DLD1 (cell line): Measurements from ENCODE around the gene LRP1B.

Experiments used
- in situ Hi-C: cut with HindIII; loops from 2 replicates; pipeline ENCODE4 v1.10.0; 2017; ENCODE audit warnings: low sequenced_read_pairs

The LRP1B gene

DNA sequence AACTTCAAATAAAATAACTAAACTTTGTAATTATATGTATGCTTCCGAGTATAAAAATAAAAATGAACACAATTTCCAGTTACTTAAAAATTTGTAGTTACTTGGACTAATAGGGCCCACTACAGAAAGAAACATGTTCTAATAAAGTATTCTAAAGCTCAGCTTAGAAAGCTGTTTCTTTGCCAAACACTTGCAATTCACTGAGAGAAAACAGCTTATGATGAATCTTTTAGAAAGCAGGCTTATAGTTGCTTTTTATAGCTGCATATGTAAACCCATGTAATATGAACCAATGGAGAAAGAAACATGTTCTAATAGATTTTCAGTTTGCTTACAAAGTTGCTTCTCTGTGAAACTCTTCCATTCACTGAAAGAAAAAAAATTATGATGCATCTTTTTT lies 766.0 kb downstream of the LRP1B start:
- in situ Hi-C loops: no loop called here

GRCh38 chr2:141362311-141362710 lies 768.5 kb downstream of the LRP1B start:
- in situ Hi-C loops: no loop called here

GRCh38 chr2:141348481-141348880 lies 782.3 kb downstream of the LRP1B start:
- in situ Hi-C loops: no loop called here

- in situ Hi-C loops: no loop called here
Observed at GRCh38 chr2:141341444-141341843, 789.4 kb downstream of the LRP1B start.

- in situ Hi-C loops: no loop called here
Observed at GRCh38 chr2:141331127-141331526, 799.7 kb downstream of the LRP1B start.

DNA sequence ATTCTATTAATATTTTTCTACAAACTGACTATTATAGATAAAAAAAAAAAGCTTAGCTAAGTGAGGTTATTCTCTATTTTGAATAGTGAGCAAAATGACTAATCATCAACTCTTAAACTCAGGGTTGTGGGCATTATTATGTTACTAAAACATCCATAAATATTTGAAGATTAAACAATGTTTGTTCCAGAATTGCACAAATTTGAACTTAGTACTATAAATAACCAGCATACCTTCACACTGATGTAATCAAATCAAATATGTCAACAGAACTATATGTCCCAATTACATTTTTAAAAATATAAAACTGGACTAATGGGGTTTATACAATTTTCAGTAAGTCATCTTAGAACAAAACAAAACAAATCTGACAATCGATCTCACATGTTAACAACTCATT lies 800.9 kb downstream of the LRP1B start:
- in situ Hi-C loops: no loop called here

DNA sequence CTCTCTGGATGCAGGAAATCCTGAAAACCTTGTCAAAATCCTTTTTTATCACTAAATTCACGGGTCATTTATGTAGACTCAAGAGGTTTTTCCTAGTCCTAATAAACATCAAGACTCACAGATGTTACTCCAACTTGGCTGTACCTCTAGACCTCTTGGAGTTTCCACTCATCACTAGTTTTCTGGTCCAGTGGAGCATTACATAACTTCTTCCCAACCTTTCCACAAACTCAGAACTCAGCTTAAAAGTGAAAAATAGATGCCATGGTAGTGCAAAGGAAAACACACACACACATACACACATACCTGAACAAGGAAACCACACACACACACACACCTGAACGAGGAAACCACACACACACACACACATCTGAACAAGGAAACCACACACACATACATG lies 807.2 kb downstream of the LRP1B start:
- in situ Hi-C loops: no loop called here

DNA sequence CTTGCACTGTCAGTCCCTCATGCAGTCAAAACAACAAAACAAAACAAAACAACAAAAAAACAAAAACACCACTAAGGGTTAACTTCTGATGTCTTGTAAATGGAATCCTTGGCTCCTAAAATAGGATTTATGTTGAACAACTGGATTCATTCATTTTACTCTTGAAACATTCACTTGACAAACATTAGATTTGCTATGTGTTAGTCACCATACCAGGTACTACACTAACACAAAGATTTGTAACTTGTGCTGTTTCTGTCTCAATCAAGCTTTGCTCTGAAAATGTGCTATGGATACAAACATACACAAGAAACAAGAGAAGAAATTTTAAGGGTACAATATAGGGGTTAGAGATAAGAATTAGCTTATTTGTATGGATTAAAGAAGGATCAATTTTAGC lies 812.8 kb downstream of the LRP1B start:
- in situ Hi-C loops: no loop called here

- in situ Hi-C loops: no loop called here
Observed at GRCh38 chr2:141316606-141317005, 814.2 kb downstream of the LRP1B start.

DNA sequence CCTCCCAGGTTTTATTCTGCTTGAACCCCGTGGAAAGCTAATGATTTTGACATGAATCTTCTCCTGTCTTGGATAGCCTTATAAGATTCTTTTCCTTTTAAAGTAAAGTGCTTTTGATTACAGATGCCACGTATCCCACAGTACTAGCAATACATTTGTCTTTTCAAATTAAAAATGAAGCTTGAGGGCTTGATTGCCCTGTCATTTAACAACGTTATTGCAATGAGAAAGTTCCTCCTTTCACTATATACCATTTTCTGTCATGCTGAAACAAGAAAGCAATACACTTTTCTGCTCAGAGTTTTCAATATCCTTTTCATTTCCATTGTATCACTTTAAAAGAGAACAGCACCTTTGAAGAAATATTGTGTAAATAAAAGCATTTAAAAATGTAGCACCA lies 814.7 kb downstream of the LRP1B start:
- in situ Hi-C loops: no loop called here

DNA sequence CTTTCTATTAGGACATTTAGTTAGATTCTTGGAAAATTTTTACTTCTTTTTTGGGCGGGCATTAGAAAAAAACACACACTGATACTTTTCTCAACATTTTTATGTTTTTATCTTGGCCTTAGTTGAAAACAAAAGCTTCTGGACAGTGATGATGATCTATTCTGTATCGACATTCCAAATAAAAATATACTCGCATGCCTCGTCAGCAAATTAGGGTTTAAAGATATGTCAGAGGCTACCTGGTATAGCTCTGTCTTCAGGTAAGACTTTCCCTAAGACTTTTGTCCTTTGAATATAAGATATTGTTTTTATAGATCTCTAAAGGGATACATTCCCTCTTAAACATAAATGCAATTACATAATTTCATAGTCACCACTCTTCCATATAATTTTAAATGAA lies 816.8 kb downstream of the LRP1B start:
- in situ Hi-C loops: no loop called here

DNA sequence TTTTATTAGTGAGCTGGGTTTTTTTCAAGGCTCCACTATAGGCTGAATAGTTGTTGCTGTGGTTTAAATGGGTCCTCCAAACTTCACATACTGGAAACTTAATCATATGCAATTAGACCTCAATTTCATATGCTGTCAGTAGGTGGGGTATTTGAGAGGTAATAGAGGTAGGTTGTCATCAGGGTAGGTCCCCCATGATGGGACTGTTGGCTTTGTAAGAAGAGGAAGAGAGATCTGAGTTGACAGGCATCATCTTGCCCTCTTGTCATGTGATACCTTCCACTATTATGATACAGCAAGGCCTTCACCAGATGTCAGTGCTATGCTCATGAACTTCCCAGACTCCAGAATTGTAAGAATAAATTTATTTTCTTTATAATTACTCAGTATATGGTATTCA lies 819.4 kb downstream of the LRP1B start:
- in situ Hi-C loops: no loop called here

GRCh38 chr2:141306368-141306767 lies 824.4 kb downstream of the LRP1B start:
- in situ Hi-C loops: no loop called here

DNA sequence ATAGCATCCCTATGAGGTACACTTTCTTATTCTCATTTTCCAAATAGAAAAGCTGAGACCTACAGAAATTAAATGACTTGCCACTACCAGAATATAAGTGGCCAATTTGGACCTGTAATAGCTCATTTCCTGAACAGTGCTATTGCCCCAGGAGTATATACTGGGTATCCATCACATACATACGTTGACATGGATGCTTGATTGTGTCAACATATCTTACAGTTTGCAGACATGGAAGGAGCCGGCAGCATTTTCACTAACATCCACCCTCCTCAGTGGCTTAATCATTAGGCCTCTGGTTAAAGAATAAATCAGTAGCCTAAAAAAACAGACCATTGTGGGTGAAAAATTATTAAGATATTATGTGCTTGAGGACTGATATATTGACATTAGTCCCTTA lies 829.3 kb downstream of the LRP1B start:
- in situ Hi-C loops: no loop called here

- in situ Hi-C loops: no loop called here
Observed at GRCh38 chr2:141280037-141280436, 850.8 kb downstream of the LRP1B start.

- in situ Hi-C loops: no loop called here
Observed at GRCh38 chr2:141271346-141271745, 859.5 kb downstream of the LRP1B start.

DNA sequence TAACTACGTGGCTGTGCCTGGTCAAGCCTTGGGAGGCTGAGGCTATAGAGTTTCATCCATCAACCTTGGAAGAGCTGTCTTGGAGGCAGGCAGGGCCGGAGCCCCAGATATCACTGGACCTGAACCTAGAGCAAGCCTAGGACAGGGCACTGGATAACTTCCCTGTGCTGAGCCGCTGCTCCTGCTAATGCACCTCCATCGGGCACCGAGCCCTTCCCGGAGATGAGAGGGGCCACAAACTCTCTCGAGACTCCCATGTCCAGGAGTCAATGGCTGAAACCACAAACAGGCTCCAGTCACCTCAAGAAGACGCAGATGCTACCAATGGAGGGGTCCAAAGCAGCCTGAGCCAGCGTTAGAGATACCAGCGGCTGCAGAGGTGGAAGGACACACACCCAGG lies 866.0 kb downstream of the LRP1B start:
- in situ Hi-C loops: no loop called here

- in situ Hi-C loops: no loop called here
Observed at GRCh38 chr2:141260911-141261310, 869.9 kb downstream of the LRP1B start.

DNA sequence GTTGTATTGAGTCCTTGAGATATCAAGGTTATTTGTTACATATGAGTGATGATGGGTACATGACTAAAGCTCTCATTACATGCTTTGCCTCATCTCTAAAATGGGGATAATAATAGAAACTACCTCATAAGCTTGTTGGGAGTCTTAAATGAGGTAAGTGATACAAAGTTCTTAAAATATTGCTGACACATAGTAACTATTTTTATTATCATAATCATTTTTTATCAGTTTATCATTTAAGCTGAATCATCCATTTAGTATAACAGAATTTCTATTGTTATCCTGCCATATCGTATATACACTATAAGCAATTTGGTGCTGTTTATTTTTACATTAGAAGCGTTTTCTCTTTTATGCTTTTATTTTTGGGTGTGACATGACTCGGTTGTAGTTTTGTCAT lies 871.1 kb downstream of the LRP1B start:
- in situ Hi-C loops: no loop called here

DNA sequence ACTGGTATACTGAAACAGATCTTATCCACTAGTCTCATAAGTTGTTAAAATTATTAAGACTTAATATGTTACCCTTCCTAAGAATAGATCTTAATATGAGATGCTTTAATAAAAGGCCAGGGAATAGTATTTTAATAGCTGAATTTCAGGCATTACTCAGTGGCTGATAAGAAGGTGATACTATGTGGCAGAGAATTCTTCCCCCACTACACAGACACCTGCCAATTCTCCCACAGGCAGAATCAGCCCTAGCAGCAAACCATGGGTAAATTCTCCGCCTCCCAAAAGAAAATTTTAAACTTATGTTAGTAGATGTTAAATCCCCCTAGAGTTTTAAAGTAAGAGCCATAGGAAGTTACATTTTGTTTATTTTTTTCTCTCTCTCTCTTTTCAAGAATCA lies 888.8 kb downstream of the LRP1B start:
- in situ Hi-C loops: no loop called here

DNA sequence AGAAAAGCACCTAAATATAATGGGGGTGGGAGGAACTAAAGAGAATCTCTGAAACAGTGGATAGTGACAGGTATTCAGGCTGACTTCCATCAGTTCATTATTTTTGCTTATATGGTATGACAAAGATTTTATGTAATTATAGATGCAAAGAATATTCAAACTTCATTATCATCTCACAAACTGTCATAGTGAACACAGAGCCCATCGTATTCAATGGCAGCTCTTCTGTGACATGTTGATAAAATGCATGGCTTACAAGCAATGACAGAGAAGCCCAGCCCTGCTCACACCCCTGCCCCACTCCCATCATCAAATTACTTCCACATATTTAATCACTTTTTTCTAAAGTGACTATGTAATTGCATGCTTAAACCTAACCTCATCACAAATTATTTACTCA lies 904.3 kb downstream of the LRP1B start:
- in situ Hi-C loops: no loop called here

DNA sequence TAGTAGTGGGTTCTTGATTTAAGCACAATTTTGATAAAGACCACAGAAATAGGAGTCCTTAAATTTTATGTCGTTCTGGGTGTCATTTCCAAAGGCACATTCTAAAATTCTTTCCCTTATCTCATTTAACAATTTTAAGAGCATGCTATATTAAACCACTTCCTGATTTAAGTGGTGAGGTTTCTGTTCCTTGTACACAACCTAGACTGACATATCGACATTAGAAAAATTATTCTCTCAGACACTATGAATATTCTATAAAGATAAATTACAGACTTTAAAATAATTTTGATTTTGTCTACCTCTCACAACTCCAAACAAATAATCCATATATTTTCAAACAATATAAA lies 923.8 kb downstream of the LRP1B start:
- in situ Hi-C loops: no loop called here

GRCh38 chr2:141201016-141201565 lies 929.7 kb downstream of the LRP1B start:
- in situ Hi-C loops: no loop called here

- in situ Hi-C loops: no loop called here
Observed at GRCh38 chr2:141200191-141200590, 930.6 kb downstream of the LRP1B start.
